Muscle layer of colon (tissue), 2 donors: ENCODE measurements around the gene PAXIP1.

Source experiments
- H3K27ac ChIP-seq: one replicate; pipeline ENCODE4 v1.7.0; 2013; ENCODE audit warnings: low read depth, mild to moderate bottlenecking, low read length, moderate library complexity
- H3K27me3 ChIP-seq, 2 donors: one replicate each; pipeline ENCODE4 v1.7.0; 2013; ENCODE audit warnings: low read length in 2 of 2, mild to moderate bottlenecking in 2 of 2; ENCODE audit not compliant: insufficient read depth in 2 of 2, control insufficient read depth in 1 of 2
- H3K36me3 ChIP-seq: one replicate; pipeline ENCODE4 v1.7.0; 2013; ENCODE audit warnings: mild to moderate bottlenecking, low read length; ENCODE audit not compliant: insufficient read depth
- H3K4me1 ChIP-seq: one replicate; pipeline ENCODE4 v1.7.0; 2013; ENCODE audit warnings: mild to moderate bottlenecking, low read length; ENCODE audit not compliant: insufficient read depth
- H3K4me3 ChIP-seq, 2 donors: one replicate each; pipeline ENCODE4 v1.7.0; 2013; ENCODE audit warnings: low read length in 2 of 2, low read depth in 1 of 2, mild to moderate bottlenecking in 1 of 2, moderate library complexity in 1 of 2
- H3K9ac ChIP-seq: one replicate; pipeline ENCODE4 v1.7.0; 2013; ENCODE audit warnings: low read length
- H3K9me3 ChIP-seq: one replicate; pipeline ENCODE4 v1.7.0; 2013; ENCODE audit warnings: mild to moderate bottlenecking, low read length
- donor health status: abdominal sarcoma.
- donor health status: Adenocarcinoma of cecum.

The PAXIP1 gene

GRCh38 chr7:154990964-154991540 lies 11.9 kb downstream of the PAXIP1 start:
- Histone ChIP-seq H3K4me1 (no peaks in the 10 kb centered on the region), H3K36me3 (peaks cover 12% of the 10 kb centered on the region), H3K9ac (no peak overlapping the region), H3K27ac (no peak overlapping the region), H3K9me3 (no peaks in the 10 kb centered on the region), H3K27me3 (no peaks in the 10 kb centered on the region), H3K4me3 (no peak overlapping the region)

GRCh38 chr7:154987571-154987970 lies 15.4 kb downstream of the PAXIP1 start:
- no peak overlapping the region for H3K9ac ChIP-seq
- H3K4me1 ChIP-seq = peaks cover 6% of the 10 kb centered on the region
- H3K9me3 ChIP-seq = no peaks in the 10 kb centered on the region
- H3K4me3 ChIP-seq = no peak overlapping the region
- H3K27me3 ChIP-seq = no peaks in the 10 kb centered on the region
- H3K27ac ChIP-seq = no peak overlapping the region
- peaks cover 4% of the 10 kb centered on the region for H3K36me3 ChIP-seq

GRCh38 chr7:154986200-154986945 lies 16.6 kb downstream of the PAXIP1 start:
- Histone ChIP-seq H3K4me1 (peaks cover 6% of the 10 kb centered on the region), H3K27ac (no peak overlapping the region), H3K4me3 (no peak overlapping the region), H3K9me3 (no peaks in the 10 kb centered on the region), H3K36me3 (peaks cover 4% of the 10 kb centered on the region), H3K27me3 (no peaks in the 10 kb centered on the region), H3K9ac (no peak overlapping the region)

DNA sequence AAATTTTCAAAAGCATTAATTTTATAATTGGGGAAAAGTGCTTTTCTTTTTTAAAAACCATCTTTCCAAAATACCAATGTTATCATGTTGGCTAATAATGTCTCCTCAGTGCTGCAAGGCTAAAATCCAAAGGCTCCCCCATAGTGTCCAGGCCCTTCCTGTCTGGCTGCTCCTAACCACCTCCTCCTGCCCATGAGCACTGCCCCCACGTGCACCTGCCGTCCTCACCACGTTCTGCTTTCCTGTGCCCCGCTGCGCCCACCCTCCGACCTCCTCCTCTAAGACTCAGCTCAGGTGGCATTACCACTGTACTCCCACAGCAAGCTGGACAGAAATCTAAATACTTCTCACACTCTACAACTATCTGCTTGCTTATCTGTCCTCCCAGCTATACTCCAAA lies 17.7 kb downstream of the PAXIP1 start:
- no peak overlapping the region for H3K27ac ChIP-seq
- H3K4me3 ChIP-seq = no peak overlapping the region
- H3K4me1 ChIP-seq = peaks cover 6% of the 10 kb centered on the region
- no peak overlapping the region for H3K9ac ChIP-seq
- H3K36me3 ChIP-seq = peaks cover 4% of the 10 kb centered on the region
- no peaks in the 10 kb centered on the region for H3K27me3 ChIP-seq
- no peaks in the 10 kb centered on the region for H3K9me3 ChIP-seq

DNA sequence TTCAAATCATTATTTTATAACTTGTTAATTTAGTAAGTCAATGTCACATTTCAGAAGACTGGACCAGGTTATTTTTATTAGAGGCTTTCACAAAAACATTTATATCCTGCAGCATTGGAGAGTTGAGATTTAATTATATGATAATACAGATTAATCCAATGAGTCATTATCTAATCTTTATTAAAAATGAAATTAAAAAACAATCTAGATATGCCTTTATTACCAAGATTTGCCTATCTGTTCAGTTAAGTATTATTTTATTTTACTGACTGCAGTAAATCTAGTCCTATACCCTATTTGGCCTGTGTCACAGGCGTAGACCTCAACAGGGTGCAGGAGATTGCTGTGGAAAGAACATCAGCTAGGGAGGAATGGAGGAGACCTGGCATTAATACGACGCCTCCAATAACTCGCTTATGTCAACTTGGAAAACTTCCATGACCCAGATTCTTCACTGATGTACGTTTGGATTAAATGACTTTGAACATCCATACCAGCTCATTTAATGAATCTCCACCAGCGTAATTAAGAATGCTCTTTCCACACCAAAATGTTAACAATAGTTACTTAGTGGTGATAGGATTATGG lies 18.2 kb downstream of the PAXIP1 start:
- Histone ChIP-seq H3K27ac (no peak overlapping the region), H3K4me3 (no peak overlapping the region), H3K27me3 (no peaks in the 10 kb centered on the region), H3K9ac (no peak overlapping the region), H3K36me3 (peaks cover 4% of the 10 kb centered on the region), H3K9me3 (no peaks in the 10 kb centered on the region), H3K4me1 (peaks cover 6% of the 10 kb centered on the region)

DNA sequence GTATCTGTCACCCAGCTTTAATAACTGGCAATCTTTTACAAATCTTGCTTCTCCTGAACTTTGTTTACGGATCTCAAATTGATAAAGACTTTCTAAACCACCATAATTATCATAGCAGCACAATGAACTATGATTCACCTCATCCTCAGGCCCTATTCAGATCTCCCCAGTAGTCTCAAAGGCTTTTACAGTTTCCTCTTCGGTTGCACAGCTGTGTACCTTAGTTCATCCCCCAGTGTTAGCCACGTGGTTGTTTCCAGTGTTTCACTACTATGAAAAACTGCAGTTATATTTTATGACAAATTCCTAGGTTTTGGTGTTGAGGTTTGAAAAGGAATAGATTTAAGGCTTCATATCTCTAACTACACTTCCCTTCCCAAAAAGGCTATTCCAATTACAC lies 24.9 kb downstream of the PAXIP1 start:
- H3K9ac ChIP-seq = no peak overlapping the region
- H3K9me3 ChIP-seq = no peaks in the 10 kb centered on the region

GRCh38 chr7:154977250-154977649 lies 25.7 kb downstream of the PAXIP1 start:
- no peak overlapping the region for H3K4me3 ChIP-seq
- H3K4me1 ChIP-seq = no peaks in the 10 kb centered on the region
- H3K27me3 ChIP-seq = no peaks in the 10 kb centered on the region
- no peak overlapping the region for H3K9ac ChIP-seq
- peaks cover 26% of the 10 kb centered on the region for H3K36me3 ChIP-seq
- H3K9me3 ChIP-seq = no peaks in the 10 kb centered on the region
- H3K27ac ChIP-seq = no peak overlapping the region

More for the DNA sequence above, 24.9 kb downstream of the PAXIP1 start:
- H3K27me3 ChIP-seq = no peaks in the 10 kb centered on the region
- H3K27ac ChIP-seq = no peak overlapping the region
- H3K4me1 ChIP-seq = no peaks in the 10 kb centered on the region
- no peak overlapping the region for H3K4me3 ChIP-seq
- H3K36me3 ChIP-seq = peaks cover 26% of the 10 kb centered on the region

DNA sequence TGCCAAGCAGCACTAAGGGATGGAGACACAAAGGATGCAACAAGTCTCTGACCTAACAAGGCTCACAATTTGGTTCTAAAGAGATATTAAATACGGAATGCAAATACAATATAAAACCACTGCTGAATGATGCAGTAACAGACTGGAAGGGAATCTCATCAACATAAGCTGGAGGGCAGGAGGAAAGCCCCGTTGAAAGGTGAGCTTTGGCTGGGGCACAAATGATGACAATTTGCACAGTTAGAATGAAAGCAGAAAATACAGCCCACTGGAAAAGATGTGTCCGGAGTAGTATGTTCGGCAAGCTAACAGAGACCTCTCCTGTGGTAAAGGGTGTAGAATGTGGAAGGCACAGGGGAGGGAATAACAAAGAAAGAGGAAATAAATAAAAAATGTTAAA lies 26.1 kb downstream of the PAXIP1 start:
- H3K9me3 ChIP-seq = no peaks in the 10 kb centered on the region
- no peak overlapping the region for H3K4me3 ChIP-seq
- no peak overlapping the region for H3K27ac ChIP-seq
- no peaks in the 10 kb centered on the region for H3K27me3 ChIP-seq
- H3K4me1 ChIP-seq = no peaks in the 10 kb centered on the region
- peaks cover 26% of the 10 kb centered on the region for H3K36me3 ChIP-seq
- no peak overlapping the region for H3K9ac ChIP-seq

DNA sequence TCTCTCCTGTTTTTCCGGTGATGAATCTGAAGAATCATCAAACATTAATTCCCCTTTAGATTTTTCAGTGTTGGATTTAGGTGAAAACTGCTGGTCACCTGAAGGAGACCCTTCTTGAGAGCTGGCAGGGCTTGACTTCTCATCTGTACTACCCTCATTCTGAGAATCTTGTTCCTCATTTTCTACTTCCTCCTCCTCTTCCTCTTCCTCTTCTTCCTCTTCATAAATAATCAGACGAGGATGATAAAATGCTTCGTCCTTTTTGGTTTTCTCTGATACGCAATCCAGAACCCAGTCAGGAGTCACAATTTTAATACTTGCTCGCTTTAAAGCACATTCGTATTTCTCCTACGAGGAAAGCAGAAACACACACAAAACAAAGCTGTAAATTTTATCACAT lies 26.9 kb downstream of the PAXIP1 start:
- H3K4me3 ChIP-seq = no peak overlapping the region
- H3K36me3 ChIP-seq = peaks cover 26% of the 10 kb centered on the region
- no peaks in the 10 kb centered on the region for H3K9me3 ChIP-seq
- H3K4me1 ChIP-seq = no peaks in the 10 kb centered on the region
- H3K9ac ChIP-seq = no peak overlapping the region
- H3K27ac ChIP-seq = no peak overlapping the region
- no peaks in the 10 kb centered on the region for H3K27me3 ChIP-seq

GRCh38 chr7:154973381-154973780 lies 29.5 kb downstream of the PAXIP1 start:
- H3K36me3 ChIP-seq = peaks cover 28% of the 10 kb centered on the region
- H3K4me3 ChIP-seq = no peak overlapping the region
- no peaks in the 10 kb centered on the region for H3K9me3 ChIP-seq

DNA sequence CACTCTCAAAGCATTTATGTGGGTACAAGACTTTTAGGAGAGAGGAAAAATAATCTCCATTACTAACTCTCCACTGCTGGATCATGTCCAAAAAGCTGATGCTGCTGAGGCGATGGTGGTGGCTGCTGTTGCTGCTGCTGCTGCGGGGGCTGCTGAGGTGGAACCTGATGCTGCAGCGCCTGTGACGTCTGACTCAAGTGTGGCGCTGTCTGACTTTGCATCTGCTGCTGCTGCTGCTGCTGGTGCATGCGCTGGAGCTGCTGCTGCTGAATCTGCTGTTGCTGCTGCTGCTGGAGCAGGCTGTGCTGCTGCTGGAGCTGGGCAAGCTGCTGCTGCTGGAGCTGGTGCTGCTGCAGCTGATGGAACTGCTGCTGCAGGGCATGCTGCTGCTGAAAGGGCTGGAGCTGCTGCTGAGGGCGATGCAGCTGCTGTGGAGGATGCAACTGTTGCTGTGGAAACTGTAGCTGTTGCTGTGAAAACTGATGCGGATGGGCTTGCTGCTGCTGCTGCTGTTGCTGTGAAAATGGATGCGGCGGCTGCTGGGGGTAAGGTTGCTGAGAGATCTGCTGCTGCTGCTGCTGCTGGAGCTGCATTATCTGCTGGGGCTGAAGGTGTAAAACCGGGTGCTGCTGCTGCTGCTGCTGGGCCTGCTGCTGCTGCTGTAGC lies 34.5 kb downstream of the PAXIP1 start:
- no peaks in the 10 kb centered on the region for H3K27me3 ChIP-seq
- no peak overlapping the region for H3K9ac ChIP-seq
- H3K4me1 ChIP-seq = no peaks in the 10 kb centered on the region
- no peak overlapping the region for H3K27ac ChIP-seq
- no peaks in the 10 kb centered on the region for H3K9me3 ChIP-seq
- no peak overlapping the region for H3K4me3 ChIP-seq
- H3K36me3 ChIP-seq = peaks cover 22% of the 10 kb centered on the region

More at GRCh38 chr7:154973381-154973780, 29.5 kb downstream of the PAXIP1 start:
- H3K9ac ChIP-seq = no peak overlapping the region
- H3K4me1 ChIP-seq = no peaks in the 10 kb centered on the region
- no peak overlapping the region for H3K27ac ChIP-seq
- no peaks in the 10 kb centered on the region for H3K27me3 ChIP-seq
